Thoracic aorta (tissue), 2 donors: ENCODE data around the gene MPV17L2. TPM values are rescaled to one million over a fixed set of nuclear protein-coding genes. Genes with fewer than 3 reads are reported as not detected.

ENCODE experiments used
- ATAC-seq: fragments of 150-250 bp; one replicate; pipeline ENCODE4 v1.8.0; 2017; ENCODE audit warnings: low read depth; ENCODE audit not compliant: insufficient number of reproducible peaks, low FRiP score
- DNase-seq: peaks from one replicate; pipeline ENCODE4 v3.0.0-alpha.2; 2020; ENCODE audit warnings: low spot score
- H3K27ac ChIP-seq, 2 donors: fragments of 200-600 bp; sonication (generic); 1 replicate in 1 of 2; 2 replicates in 1 of 2; pipeline ENCODE4 v1.5.1; 2016; ENCODE audit warnings: mild to moderate bottlenecking in 2 of 2, moderate library complexity in 2 of 2
- H3K27me3 ChIP-seq: fragments of 200-600 bp; sonication (generic); replicated peaks from 2 replicates; pipeline ENCODE4 v1.6.0; 2016; ENCODE audit warnings: mild to moderate bottlenecking; ENCODE audit not compliant: insufficient read depth
- H3K36me3 ChIP-seq: fragments of 200-600 bp; sonication (generic); one replicate; pipeline ENCODE4 v1.5.1; 2016
- H3K4me1 ChIP-seq, 2 donors: fragments of 200-600 bp; sonication (generic); 1 replicate in 1 of 2; 2 replicates in 1 of 2; pipeline versions ENCODE4 v1.5.1 to v1.6.0; 2016; ENCODE audit warnings: low read depth in 2 of 2, mild to moderate bottlenecking in 1 of 2; ENCODE audit not compliant: control insufficient read depth in 1 of 2
- H3K4me3 ChIP-seq: fragments of 200-600 bp; sonication (generic); 2 replicates; pipeline ENCODE4 v1.5.1; 2016; ENCODE audit warnings: mild to moderate bottlenecking
- H3K9me3 ChIP-seq: fragments of 200-600 bp; sonication (generic); 2 replicates; pipeline ENCODE4 v1.5.1; 2016
- CTCF ChIP-seq: fragments of 200-600 bp; sonication (generic); IDR thresholded peaks from one replicate; pipeline ENCODE4 v1.5.1; 2019; ENCODE audit warnings: antibody characterized with exemption
- total RNA-seq, 2 donors: library from RNA; depleted of rRNA; stranded (reverse); fragments of >200 nt; gene quantifications; one replicate each; pipeline versions ENCODE4 v1.1.0 to v1.2.3, GENCODE V29; 2016

MPV17L2 gene
- total RNA-seq, 2 donors from 2014 or later = 10.6 to 16.1 TPM

GRCh38 chr19:18229915-18230314 is 36.9 kb downstream of the MPV17L2 start:
- no peak for TF ChIP-seq CTCF
- H3K4me3 ChIP-seq = no peak overlapping the region
- DNase-seq (no peak), ATAC-seq (no peak)
- H3K9me3 ChIP-seq = peaks cover 6% of the 10 kb centered on the region
- H3K36me3 ChIP-seq = no peaks in the 10 kb centered on the region
- H3K4me1 ChIP-seq = peaks cover 2 to 20% of the 10 kb centered on the region in 2 donors
- H3K27ac ChIP-seq = no peak overlapping the region
- H3K27me3 ChIP-seq = peaks cover 15% of the 10 kb centered on the region

- Histone ChIP-seq H3K36me3 (no peaks in the 10 kb centered on the region), H3K4me3 (no peak overlapping the region), H3K9me3 (peaks cover 6% of the 10 kb centered on the region), H3K27ac (no peak overlapping the region), H3K4me1 (peaks cover 0 to 8% of the 10 kb centered on the region in 2 donors), H3K27me3 (peaks cover 6% of the 10 kb centered on the region)
- TF ChIP-seq CTCF = no peak
- DNase-seq (no peak), ATAC-seq (no peak)
These were observed 38.1 kb downstream of the MPV17L2 start for GRCh38 chr19:18230941-18231734.

GRCh38 chr19:18231775-18232174 is 38.8 kb downstream of the MPV17L2 start:
- Histone ChIP-seq H3K27ac (no peak overlapping the region), H3K27me3 (peaks cover 4% of the 10 kb centered on the region), H3K36me3 (no peaks in the 10 kb centered on the region), H3K4me1 (peaks cover 0 to 5% of the 10 kb centered on the region in 2 donors), H3K9me3 (peaks cover 6% of the 10 kb centered on the region), H3K4me3 (no peak overlapping the region)
- TF ChIP-seq CTCF = no peak
- ATAC-seq (no peak), DNase-seq (no peak)

GRCh38 chr19:18232540-18233223 is 39.7 kb downstream of the MPV17L2 start:
- Histone ChIP-seq H3K27me3 (no peaks in the 10 kb centered on the region), H3K27ac (no peak overlapping the region), H3K9me3 (peaks cover 6% of the 10 kb centered on the region), H3K36me3 (no peaks in the 10 kb centered on the region), H3K4me1 (peaks cover 0 to 5% of the 10 kb centered on the region in 2 donors), H3K4me3 (no peak overlapping the region)
- no peak for DNase-seq
- TF ChIP-seq CTCF = no peak
- no peak for ATAC-seq

- Histone ChIP-seq H3K4me1 (no peaks in the 10 kb centered on the region), H3K36me3 (no peaks in the 10 kb centered on the region), H3K4me3 (no peak overlapping the region), H3K27me3 (no peaks in the 10 kb centered on the region), H3K27ac (no peak overlapping the region), H3K9me3 (peaks cover 6% of the 10 kb centered on the region)
- DNase-seq (no peak), ATAC-seq (no peak)
- no peak for TF ChIP-seq CTCF
These were observed 40.3 kb downstream of the MPV17L2 start for GRCh38 chr19:18233224-18233825.
